Measurements from ENCODE around the gene GALNT2.

The GALNT2 gene

DNA sequence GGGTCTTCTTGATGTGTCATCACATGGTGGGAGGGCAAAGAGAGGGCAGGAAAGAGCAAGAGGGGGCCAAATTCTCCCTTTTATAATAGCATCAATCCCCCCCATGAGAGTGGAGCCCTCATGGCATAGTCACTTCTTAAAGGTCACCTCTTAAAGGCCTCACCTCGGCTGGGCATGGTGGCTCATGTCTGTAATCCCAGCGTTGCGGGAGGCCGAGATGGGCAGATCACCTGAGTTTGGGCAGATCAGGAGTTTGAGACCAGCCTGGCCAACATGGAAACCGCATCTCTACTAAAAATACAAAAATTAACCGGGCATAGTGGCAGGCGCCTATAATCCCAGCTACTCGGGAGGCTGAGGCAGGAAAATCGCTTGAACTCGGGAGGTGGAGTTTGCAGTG is 189.0 kb downstream of the GALNT2 start:
- no peak overlapping the region for H3K4me3 ChIP-seq (replicated peaks in 1 of 2; ENCODE audit: low read depth in 2 of 2, low read length in 2 of 2)
- TF ChIP-seq CTCF (IDR thresholded peaks at IDR 0.05; ENCODE audit: low read depth, low read length) = no peak
- DNase-seq (ENCODE audit: low read depth in 2 of 2) = no peak

GRCh38 chr1:230256896-230257295 is 189.9 kb downstream of the GALNT2 start:
- TF ChIP-seq CTCF (IDR thresholded peaks at IDR 0.05; ENCODE audit: low read depth, low read length) = no peak
- no peak for DNase-seq (ENCODE audit: low read depth in 2 of 2)
- H3K4me3 ChIP-seq (replicated peaks in 1 of 2; ENCODE audit: low read depth in 2 of 2, low read length in 2 of 2) = no peak overlapping the region

- no peak for DNase-seq (ENCODE audit: low read depth in 2 of 2)
These were observed 192.6 kb downstream of the GALNT2 start for GRCh38 chr1:230259621-230260020.

DNA sequence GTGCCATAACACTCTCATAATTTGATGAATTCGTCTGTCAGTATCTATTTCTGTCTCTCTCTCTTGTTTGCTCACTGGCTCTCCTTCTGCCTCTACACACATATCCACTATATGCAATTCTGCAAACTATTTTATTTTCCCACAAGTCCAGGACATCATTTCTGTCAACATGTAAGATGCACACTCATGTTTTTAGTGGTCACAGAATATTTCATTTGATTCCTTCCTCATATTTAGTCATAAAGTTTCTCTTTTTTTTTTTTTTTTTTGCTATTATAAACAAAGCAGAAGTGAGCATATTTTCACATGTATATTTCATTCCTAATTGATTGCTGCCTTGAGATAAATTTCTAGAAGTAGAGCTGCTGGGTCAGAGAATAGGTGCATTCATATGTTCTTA is 193.8 kb downstream of the GALNT2 start:
- DNase-seq (ENCODE audit: low read depth in 2 of 2) = no peak
- TF ChIP-seq CTCF (IDR thresholded peaks at IDR 0.05; ENCODE audit: low read depth, low read length) = no peak
- H3K4me3 ChIP-seq (replicated peaks in 1 of 2; ENCODE audit: low read depth in 2 of 2, low read length in 2 of 2) = no peak overlapping the region

More at GRCh38 chr1:230259621-230260020, 192.6 kb downstream of the GALNT2 start:
- TF ChIP-seq CTCF (IDR thresholded peaks at IDR 0.05; ENCODE audit: low read depth, low read length) = no peak
- no peak overlapping the region for H3K4me3 ChIP-seq (replicated peaks in 1 of 2; ENCODE audit: low read depth in 2 of 2, low read length in 2 of 2)

DNA sequence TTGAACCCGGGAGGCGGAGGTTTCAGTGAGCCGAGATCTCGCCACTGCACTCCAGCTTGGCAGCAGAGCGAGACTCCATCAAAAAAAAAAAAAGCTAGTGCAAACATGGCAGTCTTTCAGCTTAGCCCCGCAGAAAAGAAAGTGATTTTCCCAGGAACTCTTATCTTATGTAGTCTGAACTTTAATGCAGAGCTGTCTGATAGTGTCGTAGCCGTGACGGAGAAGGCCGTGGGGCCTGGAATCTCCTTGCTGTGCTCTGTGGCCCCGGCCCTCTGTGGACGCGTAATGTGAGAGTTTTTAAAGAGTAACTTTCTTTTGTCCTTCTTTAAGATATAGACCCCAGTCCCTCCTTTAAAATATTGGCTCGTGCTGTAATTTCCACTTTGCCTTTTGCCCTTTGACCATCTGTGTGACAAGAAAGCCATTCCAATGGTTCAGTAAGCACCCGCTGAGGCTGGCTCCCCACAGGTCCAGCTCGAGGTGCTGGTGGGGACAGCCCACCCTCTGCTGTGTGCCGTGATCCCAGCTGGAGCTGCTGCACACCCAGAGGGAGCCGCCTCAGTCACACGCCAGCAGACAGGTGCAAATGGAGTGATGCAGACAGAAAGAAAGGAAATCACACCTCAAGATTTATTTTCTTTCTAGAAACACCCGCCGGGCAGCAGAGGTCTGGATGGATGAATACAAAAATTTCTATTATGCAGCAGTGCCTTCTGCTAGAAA is 195.1 kb downstream of the GALNT2 start:
- no peak for DNase-seq (ENCODE audit: low read depth in 2 of 2)
- no peak for TF ChIP-seq CTCF (IDR thresholded peaks at IDR 0.05; ENCODE audit: low read depth, low read length)
- H3K4me3 ChIP-seq (replicated peaks in 1 of 2; ENCODE audit: low read depth in 2 of 2, low read length in 2 of 2) = no peak overlapping the region

- H3K4me3 ChIP-seq (replicated peaks in 1 of 2; ENCODE audit: low read depth in 2 of 2, low read length in 2 of 2) = no peak overlapping the region
- no peak for DNase-seq (ENCODE audit: low read depth in 2 of 2)
- TF ChIP-seq CTCF (IDR thresholded peaks at IDR 0.05; ENCODE audit: low read depth, low read length) = no peak
These were observed 196.0 kb downstream of the GALNT2 start for GRCh38 chr1:230262867-230263567.
